Activated CD4-positive, alpha-beta T cell treated with anti-CD3 and anti-CD28 coated beads for 36 hours (primary cell): ENCODE measurements around the gene DCX. TPM values are rescaled to one million over a fixed set of nuclear protein-coding genes. Genes with fewer than 3 reads are reported as not detected.

Experiments
- ATAC-seq: fragments of 200-7000 bp; cut with Tn5 transposase; one replicate; pipeline ENCODE4 v1.10.0; 2021; ENCODE audit warnings: mild to moderate bottlenecking, moderate library complexity
- CTCF ChIA-PET: fragments of 350-600 bp; sonication (Branson Sonifier 250); formaldehyde crosslinking; loops from one replicate; lab custom pipeline; 2021; ENCODE audit warnings: antibody characterized with exemption; lab: Charles Lee
- POLR2A ChIA-PET: fragments of 350-600 bp; sonication (Branson Sonifier 250); formaldehyde crosslinking; loops from one replicate; lab custom pipeline; 2021; ENCODE audit warnings: antibody characterized with exemption, inconsistent platforms; lab: Charles Lee
- DNase-seq: peaks from one replicate; pipeline ENCODE4 v3.0.0-alpha.2; 2020
- H3K27ac Mint-ChIP-seq: one replicate; pipeline ENCODE4 v1.8.0; 2021; ENCODE audit warnings: mixed read lengths
- H3K27me3 Mint-ChIP-seq: one replicate; pipeline ENCODE4 v1.8.0; 2021; ENCODE audit warnings: mixed read lengths
- H3K36me3 Mint-ChIP-seq: one replicate; pipeline ENCODE4 v1.8.0; 2021; ENCODE audit warnings: low read depth, mixed read lengths
- H3K4me1 Mint-ChIP-seq: one replicate; pipeline ENCODE4 v1.8.0; 2021; ENCODE audit warnings: mixed read lengths
- H3K4me3 Mint-ChIP-seq: one replicate; pipeline ENCODE4 v1.8.0; 2021; ENCODE audit warnings: mild to moderate bottlenecking, moderate library complexity, mixed read lengths
- H3K9me3 Mint-ChIP-seq: one replicate; pipeline ENCODE4 v1.8.0; 2021; ENCODE audit warnings: low read depth, mixed read lengths
- intact Hi-C, 2 experiments: fragments of 100-400 bp; cut with DNase I in 1 of 2; cut with micrococcal nuclease in 1 of 2; formaldehyde crosslinking; loops; one replicate each; pipeline versions ENCODE4 v1.14.2 to v1.15.1; 2022 to 2024; cut with DNase I, micrococcal nuclease
- total RNA-seq, 2 experiments: library from RNA; stranded (reverse); gene quantifications; one replicate each; pipeline ENCODE4 v1.2.3, GENCODE V29; 2021

DCX gene
- total RNA-seq, 2 experiments from 2014 or later, result not detected

- no peak for ATAC-seq
- CTCF ChIA-PET, result no interaction called here
- Mint-ChIP-seq H3K27me3 (peaks cover 3% of the 10 kb centered on the region), H3K9me3 (no peaks in the 10 kb centered on the region), H3K27ac (no peak overlapping the region), H3K36me3 (no peaks in the 10 kb centered on the region), H3K4me3 (no peak overlapping the region), H3K4me1 (no peaks in the 10 kb centered on the region)
- no peak for DNase-seq
- intact Hi-C loops, result no loop called here
- POLR2A ChIA-PET, result no interaction called here
Observed at GRCh38 chrX:111259559-111259958, 152.4 kb downstream of the DCX start.

- CTCF ChIA-PET, result no interaction called here
Observed at GRCh38 chrX:111257733-111258132, 154.3 kb downstream of the DCX start.

GRCh38 chrX:111254896-111255693, 156.9 kb downstream of the DCX start:
- no peak overlapping the region for H3K27ac Mint-ChIP-seq

More at GRCh38 chrX:111257733-111258132, 154.3 kb downstream of the DCX start:
- no peak for DNase-seq
- no peaks in the 10 kb centered on the region for H3K4me1 Mint-ChIP-seq
- intact Hi-C loops, result no loop called here
- no peak for ATAC-seq
- POLR2A ChIA-PET, result no interaction called here
- H3K27me3 Mint-ChIP-seq, result peaks cover 2% of the 10 kb centered on the region
- no peak overlapping the region for H3K4me3 Mint-ChIP-seq
- H3K36me3 Mint-ChIP-seq, result no peaks in the 10 kb centered on the region
- no peaks in the 10 kb centered on the region for H3K9me3 Mint-ChIP-seq
- H3K27ac Mint-ChIP-seq, result no peak overlapping the region

GRCh38 chrX:111244235-111244750, 167.7 kb downstream of the DCX start:
- no peaks in the 10 kb centered on the region for H3K36me3 Mint-ChIP-seq
- H3K4me3 Mint-ChIP-seq, result no peak overlapping the region
- ChIA-PET CTCF (interaction anchor here (0.5 to 2.1 kb wide), 7 partner anchors 10 to 927 kb away, joined by 3 to 8 read pairs (median 4); no protein-coding TSS in a partner anchor), POLR2A (no interaction called here)
- DNase-seq (no peak), ATAC-seq (no peak)
- no peaks in the 10 kb centered on the region for H3K9me3 Mint-ChIP-seq
- no peaks in the 10 kb centered on the region for H3K4me1 Mint-ChIP-seq
- H3K27ac Mint-ChIP-seq, result no peak overlapping the region
- no peaks in the 10 kb centered on the region for H3K27me3 Mint-ChIP-seq
- intact Hi-C loops, result loop anchor here (1.0 to 10.0 kb wide), 6 partner anchors 77 to 391 kb away; no protein-coding TSS in a partner anchor

More at GRCh38 chrX:111254896-111255693, 156.9 kb downstream of the DCX start:
- Mint-ChIP-seq H3K4me1 (no peaks in the 10 kb centered on the region), H3K36me3 (no peaks in the 10 kb centered on the region), H3K27me3 (peaks cover 2% of the 10 kb centered on the region), H3K4me3 (no peak overlapping the region), H3K9me3 (no peaks in the 10 kb centered on the region)
- DNase-seq, result no peak
- ChIA-PET CTCF (no interaction called here), POLR2A (no interaction called here)
- intact Hi-C loops, result no loop called here
- ATAC-seq, result no peak

Other genes starting within 250 kb of the DCX start
- gene CAPN6, start 141.7 kb downstream of the DCX start, total RNA-seq, result not detected
- not detected for gene SERTM2, start 99.5 kb upstream of the DCX start, total RNA-seq